ENCODE data around the gene COL4A1.

Gene COL4A1

GRCh38 chr13:110306340-110306959, 507 bp downstream of the COL4A1 start:
- DNase-seq = no peak

DNA sequence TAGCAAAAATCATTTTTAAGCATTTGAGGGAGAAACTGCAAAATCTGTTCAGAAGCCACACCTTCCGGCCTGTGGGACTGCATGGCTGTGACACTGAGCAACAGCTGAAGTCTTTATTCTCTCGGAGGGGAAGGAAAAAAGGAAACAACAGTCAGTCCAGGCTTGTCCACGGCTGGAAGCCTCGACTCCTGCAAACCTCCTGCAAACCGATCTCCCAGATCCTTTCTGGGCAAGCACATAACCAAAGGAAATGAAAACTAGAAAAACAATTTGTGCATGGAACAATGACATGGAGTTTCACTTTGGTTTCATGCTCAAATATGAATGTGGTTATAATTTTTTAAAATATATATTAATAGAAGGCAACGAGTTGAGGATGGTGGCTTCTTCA, 1.0 kb downstream of the COL4A1 start:
- no peak for DNase-seq

DNA sequence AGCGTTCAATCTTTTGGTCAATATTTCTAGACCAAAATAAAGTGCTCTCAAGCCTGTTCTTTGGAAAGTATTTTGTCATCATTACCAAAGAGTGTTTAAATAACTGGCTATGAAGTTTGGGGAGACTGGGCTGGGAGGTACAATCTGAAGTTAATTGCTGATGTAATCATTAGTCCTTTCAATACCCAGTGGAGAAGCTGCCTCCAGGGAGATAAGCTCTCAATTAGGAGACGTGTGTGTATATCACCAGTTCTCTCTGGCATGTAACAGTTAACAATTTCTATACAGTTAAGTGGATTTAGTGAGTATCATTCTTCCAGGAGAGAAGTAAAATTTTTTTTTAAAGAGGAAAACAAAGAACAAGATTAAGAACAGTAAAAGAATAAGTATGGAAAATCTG, 1.4 kb downstream of the COL4A1 start:
- no peak for DNase-seq

GRCh38 chr13:110305001-110305400, 2.0 kb downstream of the COL4A1 start:
- no peak for DNase-seq

GRCh38 chr13:110304256-110304655, 2.7 kb downstream of the COL4A1 start:
- DNase-seq = no peak

- DNase-seq = no peak
These were observed 3.3 kb downstream of the COL4A1 start for GRCh38 chr13:110303644-110304043.

DNA sequence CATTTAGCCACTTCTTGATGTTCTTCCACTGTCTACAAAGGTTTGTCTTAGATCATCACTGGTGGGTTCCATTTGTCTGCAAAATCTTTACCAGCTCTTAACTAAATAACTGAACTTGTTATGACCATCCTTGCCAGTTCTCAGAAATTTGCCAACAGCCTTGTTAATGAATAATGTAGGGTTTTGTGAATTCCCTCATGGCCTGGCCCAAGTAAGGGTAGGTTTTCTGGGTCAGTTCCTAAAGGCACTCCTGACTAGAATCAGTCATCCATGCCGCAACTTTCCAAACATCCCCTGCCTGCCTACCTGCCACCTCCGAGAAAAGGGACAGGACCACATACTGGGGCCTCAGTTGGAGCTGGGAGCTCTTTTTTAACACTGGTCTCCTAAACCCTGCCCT, 4.0 kb downstream of the COL4A1 start:
- DNase-seq = no peak

GRCh38 chr13:110301606-110302553, 5.1 kb downstream of the COL4A1 start:
- DNase-seq = no peak

- DNase-seq = no peak
These were observed 5.9 kb downstream of the COL4A1 start for GRCh38 chr13:110301083-110301482.

GRCh38 chr13:110300090-110300815, 6.7 kb downstream of the COL4A1 start:
- DNase-seq = no peak

DNA sequence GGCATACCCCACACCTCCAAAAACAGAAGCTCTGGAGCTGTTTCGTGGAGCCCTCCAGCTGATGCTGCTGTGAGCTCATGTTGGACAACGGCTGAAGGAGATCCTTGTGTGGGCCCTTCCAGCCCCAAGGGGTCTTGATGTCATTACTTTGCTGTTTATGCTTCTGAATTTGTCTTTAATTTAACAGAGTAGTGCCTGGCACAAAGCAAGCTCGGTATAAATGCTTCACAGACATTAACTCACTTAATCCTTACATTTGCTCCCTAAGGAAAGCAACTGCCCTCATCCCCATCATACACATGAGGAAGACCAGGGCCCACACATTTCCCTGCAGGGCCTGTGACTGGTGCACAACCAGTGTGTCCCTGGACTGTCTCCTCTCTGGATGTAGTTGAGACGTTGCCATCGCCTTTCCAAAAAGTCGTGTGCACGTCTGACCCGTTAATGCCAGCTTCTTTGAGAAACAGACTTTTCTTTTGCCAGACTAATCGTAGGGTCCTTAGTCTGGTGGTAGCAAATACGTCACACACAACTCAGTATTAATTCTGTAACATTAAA, 7.6 kb downstream of the COL4A1 start:
- no peak for DNase-seq

DNA sequence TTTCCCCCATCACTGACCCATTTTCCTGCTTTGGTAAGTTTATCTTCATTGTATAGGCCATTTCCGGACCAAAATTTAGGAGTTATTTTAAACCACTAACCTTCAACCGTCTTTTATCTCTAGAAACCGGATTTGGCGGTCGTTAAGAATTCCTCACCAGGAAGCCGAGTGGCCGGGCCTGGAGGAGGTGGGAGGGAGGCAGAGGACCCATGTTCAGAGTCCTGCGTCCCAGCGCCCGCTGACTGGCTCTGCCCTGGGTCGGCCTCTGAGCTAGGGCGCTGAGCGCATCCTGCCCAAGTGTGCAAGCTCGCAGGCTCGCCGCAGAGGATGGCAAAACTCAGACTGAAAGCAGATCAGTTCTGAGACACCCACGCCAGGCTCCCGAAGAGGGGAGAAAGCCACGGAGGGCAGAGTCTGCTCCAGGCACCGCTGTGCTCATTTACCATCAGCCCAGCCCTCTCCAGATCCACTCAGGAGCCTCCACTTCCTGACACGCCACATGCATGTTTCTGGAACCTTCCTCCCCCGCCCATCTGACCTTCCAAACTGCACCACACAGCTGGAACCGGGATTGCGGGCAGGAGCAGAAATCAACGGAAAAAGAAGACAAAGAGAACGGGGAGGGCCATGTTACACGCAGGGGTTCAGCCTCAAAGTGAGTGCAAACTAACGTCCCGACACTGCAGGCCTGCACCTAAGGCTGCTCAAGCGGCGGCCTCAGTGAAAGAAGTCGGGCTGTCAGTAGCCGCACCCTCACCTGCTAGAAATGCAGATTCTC, 8.3 kb downstream of the COL4A1 start:
- no peak for DNase-seq

DNA sequence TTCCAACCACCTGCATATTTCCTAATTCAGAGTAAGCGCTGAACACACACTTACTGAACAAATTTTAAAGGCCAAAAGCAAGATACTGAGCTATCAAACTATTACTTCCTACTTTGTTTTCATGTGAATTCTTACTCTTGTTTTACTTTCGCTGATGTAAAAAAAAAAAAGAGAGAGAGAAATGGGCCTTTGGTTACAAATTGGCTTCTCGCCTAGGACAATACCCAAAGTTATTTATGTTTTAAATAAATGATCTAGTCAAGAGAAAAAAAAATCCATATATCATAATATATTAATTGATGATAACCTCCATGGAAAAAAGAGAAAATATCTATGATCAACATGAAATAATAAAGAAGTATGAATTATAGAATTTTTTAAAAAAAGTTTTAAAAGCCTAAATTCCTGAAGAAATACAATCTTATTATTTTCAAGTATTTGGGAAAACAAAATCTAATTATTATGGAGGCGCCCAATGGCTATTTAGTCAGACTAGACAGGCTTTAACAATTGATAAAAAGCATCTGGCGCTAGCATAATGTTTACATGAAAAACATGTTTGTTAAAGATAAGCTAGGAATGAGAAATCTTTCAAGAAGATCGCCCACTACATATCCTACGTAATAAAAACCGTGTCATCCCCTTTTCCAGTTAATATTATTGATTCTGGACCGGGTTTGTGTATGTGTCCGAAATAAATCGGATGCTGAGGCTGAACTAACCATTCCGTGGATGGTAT, 9.0 kb downstream of the COL4A1 start:
- DNase-seq = no peak

DNA sequence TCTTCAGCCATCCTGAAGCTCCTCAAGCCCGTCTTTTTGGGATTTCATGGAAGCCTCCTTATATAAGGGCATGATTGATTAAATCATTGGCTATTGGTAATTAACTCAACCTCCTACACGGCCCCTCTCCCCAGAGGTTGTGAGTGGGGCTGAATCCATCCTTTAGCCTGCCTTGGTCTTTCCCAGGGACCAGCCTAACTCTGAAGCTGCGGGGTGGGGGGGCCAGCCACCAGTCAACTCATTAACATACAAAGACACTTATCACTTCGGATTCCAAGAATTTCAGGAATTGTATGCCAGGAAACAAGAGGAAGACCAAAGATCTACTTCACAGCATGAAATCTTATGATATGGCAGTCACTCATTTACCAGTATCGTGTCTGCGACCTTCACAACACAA, 9.9 kb downstream of the COL4A1 start:
- DNase-seq = no peak

DNA sequence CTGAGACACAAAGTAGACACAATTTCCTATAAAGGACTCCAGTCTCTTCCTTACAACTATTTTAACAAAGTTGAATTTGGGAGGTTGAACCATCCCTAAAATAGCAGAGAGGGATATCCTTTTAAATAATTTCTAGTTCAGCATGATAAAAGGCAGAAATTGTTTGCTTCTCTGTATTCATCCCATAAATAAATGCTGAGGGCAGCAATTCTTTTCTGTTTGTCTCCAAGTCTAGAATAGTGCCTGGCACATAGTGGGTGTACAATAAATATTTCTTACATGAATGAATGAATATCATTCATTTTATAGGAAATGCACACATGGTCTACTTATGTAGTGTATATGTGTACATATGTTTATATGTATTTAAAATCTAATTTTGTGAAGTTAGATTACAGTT, 12.3 kb downstream of the COL4A1 start:
- no peak for DNase-seq

DNA sequence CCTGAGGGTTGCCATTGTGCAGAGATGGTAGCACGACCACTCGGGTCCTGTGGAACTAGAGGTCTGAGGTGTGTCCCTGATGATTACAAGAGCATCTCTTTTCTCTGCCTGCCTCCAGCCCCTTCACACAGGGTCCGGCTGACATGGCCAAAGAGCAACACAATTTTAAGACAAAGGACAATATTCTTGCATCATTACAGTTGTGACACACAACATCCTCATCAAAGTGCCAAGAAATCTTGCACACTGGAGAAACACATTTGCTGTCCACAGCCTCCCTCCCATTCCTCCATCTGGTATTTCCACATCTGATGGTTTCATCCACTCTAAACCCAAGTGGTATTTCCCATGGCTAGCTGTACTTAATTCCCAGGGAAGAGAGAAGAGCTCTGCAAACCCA, 12.8 kb downstream of the COL4A1 start:
- no peak for DNase-seq

DNA sequence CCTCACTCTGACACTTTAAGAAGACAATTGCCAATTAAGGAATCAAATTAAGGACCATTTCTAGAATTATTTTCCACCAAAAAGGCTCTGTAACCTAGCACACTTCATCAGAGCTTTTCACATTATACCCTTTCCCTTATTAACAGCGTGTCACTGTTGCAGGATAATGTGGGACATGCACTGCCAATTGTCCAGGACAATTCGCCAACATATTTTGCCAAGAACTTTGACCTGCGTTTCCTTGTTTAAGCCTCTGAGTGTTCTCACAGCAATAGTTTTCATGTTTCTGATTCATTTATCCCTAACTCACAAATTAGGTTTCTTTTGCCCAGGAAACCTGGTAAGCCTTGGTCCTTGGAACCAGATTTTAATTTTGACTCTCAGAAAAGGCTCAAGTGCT, 13.3 kb downstream of the COL4A1 start:
- no peak for DNase-seq

- no peak for DNase-seq
These were observed 13.9 kb downstream of the COL4A1 start for GRCh38 chr13:110293037-110293436.

GRCh38 chr13:110291286-110291685, 15.7 kb downstream of the COL4A1 start:
- DNase-seq = no peak

GRCh38 chr13:110290826-110291225, 16.1 kb downstream of the COL4A1 start:
- DNase-seq = no peak

- DNase-seq = no peak
These were observed 16.8 kb downstream of the COL4A1 start for GRCh38 chr13:110290153-110290552.

DNA sequence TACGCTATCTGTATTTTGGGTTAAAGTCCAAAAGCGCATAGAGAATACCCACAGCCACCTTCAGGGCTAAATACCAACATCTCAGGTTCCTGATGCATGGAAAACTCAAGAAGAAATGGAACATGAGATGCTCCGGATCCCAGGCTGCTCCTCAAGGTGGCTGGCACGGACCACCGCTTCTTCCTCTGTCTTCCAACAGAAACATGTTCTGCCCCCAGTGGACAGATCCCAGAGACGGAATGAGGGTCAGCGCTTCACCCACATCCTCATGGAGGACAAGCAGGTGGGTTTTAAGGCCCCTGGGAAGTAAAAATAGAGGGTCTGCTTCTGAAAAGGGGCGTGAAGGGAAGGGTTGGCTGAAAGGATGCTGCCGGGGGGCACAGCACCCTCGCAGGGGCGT, 17.3 kb downstream of the COL4A1 start:
- DNase-seq = no peak

All from OCI-M1 (cell line).